Ovary (tissue), 9 donors: ENCODE data around the gene NME2. TPM values are rescaled to one million over a fixed set of nuclear protein-coding genes. Genes with fewer than 3 reads are reported as not detected.
A peak's percentile ranks its signal among the peaks of the same experiment; 100 is the strongest.
"Not testable (repeated sequence)": the region's sequence is repeated elsewhere in the genome, so short reads cannot be mapped to it uniquely, and the experiment has no call there.

Source experiments
- DNase-seq, 5 donors: peaks; one replicate each; pipeline ENCODE4 v3.0.0-alpha.2; 2019 to 2020
- H3K27ac ChIP-seq, 2 donors: fragments of 200-600 bp; one replicate each; pipeline versions ENCODE4 v1.5.1 to v1.8.0; 2019 to 2022
- H3K27me3 ChIP-seq: fragments of 200-600 bp; one replicate; pipeline ENCODE4 v1.8.0; 2022
- H3K36me3 ChIP-seq: fragments of 200-600 bp; sonication (generic); one replicate; pipeline ENCODE4 v1.5.1; 2019
- H3K4me1 ChIP-seq: one replicate; pipeline ENCODE4 v1.8.1; 2013; ENCODE audit warnings: mild to moderate bottlenecking, moderate library complexity; ENCODE audit not compliant: insufficient read depth
- H3K4me3 ChIP-seq: fragments of 200-600 bp; sonication (generic); one replicate; pipeline ENCODE4 v1.5.1; 2017
- H3K9me3 ChIP-seq, 2 donors: fragments of 200-600 bp in 1 of 2; sonication (generic) in 1 of 2; one replicate each; pipeline versions ENCODE4 v1.5.1 to v1.8.1; 2013 to 2019; ENCODE audit warnings: mild to moderate bottlenecking in 1 of 2, moderate library complexity in 1 of 2
- CTCF ChIP-seq, 3 donors: fragments of 450-650 bp in 2 of 3; fragments of 200-600 bp in 1 of 3; IDR thresholded peaks; one replicate each; pipeline versions ENCODE4 v1.5.1 to v1.8.0; 2016 to 2022; ENCODE audit warnings: antibody characterized with exemption in 3 of 3, mild to moderate bottlenecking in 1 of 3
- EP300 ChIP-seq: sonication (generic); formaldehyde crosslinking; IDR thresholded peaks from one replicate; pipeline ENCODE4 v1.6.1; 2017; ENCODE audit warnings: antibody characterized with exemption
- POLR2A ChIP-seq: fragments of 450-650 bp; IDR thresholded peaks from one replicate; pipeline ENCODE4 v1.6.1; 2017; ENCODE audit warnings: antibody characterized with exemption, mild to moderate bottlenecking, moderate library complexity
- WGBS, 3 donors: extraction: QIAGEN DNeasy Blood & Tissue Kit in 1 of 3; methylation state at CpG; one replicate each; pipeline versions ENCODE4 v1.1.5 to v1.1.7; 2013 to 2017; 5-methylcytosine and 5-hydroxymethylcytosine counted together
- intact Hi-C, 4 donors: fragments of 100-400 bp; cut with DNase I; formaldehyde crosslinking; loops; one replicate each; pipeline versions ENCODE4 v1.11.0 to v1.15.1; 2022 to 2023
- polyA plus RNA-seq, 2 donors: library from polyadenylated mRNA; stranded (reverse); fragments of 200-250 nt in 1 of 2; fragments of 350-450 nt in 1 of 2; fragmentation: Illumina TruSeq in 1 of 2; extraction: RNeasy Lipid Tissue Mini Kit (QIAGEN cat#74804) in 1 of 2; gene quantifications; one replicate each; pipeline ENCODE4 v1.2.3, GENCODE V29; 2013 to 2014
- total RNA-seq, 7 donors: library from RNA; depleted of rRNA in 2 of 7; stranded (reverse); fragments of >200 nt in 2 of 7; fragmentation: NEBNext Ultra II Directional in 3 of 7; extraction: Animal tissue kit (Norgen Biotek cat#: 25700) in 3 of 7; gene quantifications; one replicate each; pipeline versions ENCODE4 v1.1.0 to v1.2.4, GENCODE V29; 2016 to 2023
- donor health status: DM: no; HTN: no; CAD: no; lungs with moderate emphysema.
- donor health status: DM: no; HTN: no; CAD: no.
- donor health status: Bipolar disorder and iron deficiency.
- donor health status: DM: yes; HTN: yes; CAD: no.
- donor health status: DM: no; HTN: no; CAD: no.
- donor health status: DM: yes; HTN: yes; CAD: no.

NME2 gene
- total and polyA plus RNA-seq, 9 donors = 376 to 717 (median 502) TPM

- peak overlapping the region; percentile 99 for H3K27ac ChIP-seq
These were observed 45.9 kb upstream of the NME2 start for GRCh38 chr17:51120357-51120738.

GRCh38 chr17:51120739-51121619 is 45.2 kb upstream of the NME2 start, which contains the start of gene SPAG9:
Gene SPAG9, minus strand, starts transcription at chr17:51120868. Its CDS starts 212 bp downstream, at chr17:51120656.
- TF ChIP-seq EP300 (peak; percentile 44), POLR2A (peak; percentile 87), CTCF (IDR thresholded peaks at IDR 0.05) (no peak)
- H3K4me1 ChIP-seq = peaks cover 13% of the 10 kb centered on the region
- no peaks in the 10 kb centered on the region for H3K9me3 ChIP-seq
- no peaks in the 10 kb centered on the region for H3K36me3 ChIP-seq
- 0 to 1% (median 0%) methylated on average over 31 to 68 of the region's 68 CpGs for WGBS, 3 donors
- H3K27me3 ChIP-seq = no peaks in the 10 kb centered on the region
- intact Hi-C loops = loop anchor here in 1 of 4 donors (10.0 kb wide), 1 partner anchor 276 kb away; no protein-coding TSS in a partner anchor
- peak within 1 kb of the TSS; percentile 89 for H3K4me3 ChIP-seq
- peak; percentile 94 to 97 (median 96) for DNase-seq
- H3K27ac ChIP-seq = peak within 1 kb of the TSS; percentile 99

More at GRCh38 chr17:51120357-51120738, 45.9 kb upstream of the NME2 start:
- WGBS, 3 donors = 0 to 1% (median 0%) methylated on average over 25 to 42 of the region's 42 CpGs
- H3K27me3 ChIP-seq = no peaks in the 10 kb centered on the region
- peak overlapping the region; percentile 89 for H3K4me3 ChIP-seq
- no peak for TF ChIP-seq CTCF (IDR thresholded peaks at IDR 0.05)
- TF ChIP-seq EP300 = no peak
- TF ChIP-seq POLR2A = no peak
- H3K4me1 ChIP-seq = peaks cover 13% of the 10 kb centered on the region
- H3K36me3 ChIP-seq = no peaks in the 10 kb centered on the region
- no peaks in the 10 kb centered on the region for H3K9me3 ChIP-seq
- DNase-seq = no peak
- intact Hi-C loops = loop anchor here in 1 of 4 donors (10.0 kb wide), 1 partner anchor 276 kb away; no protein-coding TSS in a partner anchor

GRCh38 chr17:51121620-51122472 is 44.4 kb upstream of the NME2 start:
- Histone ChIP-seq H3K9me3 (no peaks in the 10 kb centered on the region), H3K4me3 (peak overlapping the region; percentile 56), H3K27me3 (no peaks in the 10 kb centered on the region), H3K4me1 (peaks cover 13% of the 10 kb centered on the region), H3K27ac (peak overlapping the region; percentile 83 to 99), H3K36me3 (no peaks in the 10 kb centered on the region)
- intact Hi-C loops = loop anchor here in 1 of 4 donors (10.0 kb wide), 1 partner anchor 277 kb away; no protein-coding TSS in a partner anchor
- DNase-seq = peak; percentile 78 to 91 (median 81)
- TF ChIP-seq POLR2A (peak; percentile 77), EP300 (no peak), CTCF (IDR thresholded peaks at IDR 0.05) (no peak)
- 19 to 22% (median 22%) methylated on average over 23 of the region's 23 CpGs for WGBS, 3 donors

GRCh38 chr17:51122473-51123115 is 43.6 kb upstream of the NME2 start:
- not testable (repeated sequence) for H3K27ac ChIP-seq, DNase-seq, H3K4me3 ChIP-seq, H3K27me3 ChIP-seq, H3K9me3 ChIP-seq, H3K36me3 ChIP-seq
- intact Hi-C loops = loop anchor here in 1 of 4 donors (10.0 kb wide), 1 partner anchor 278 kb away; no protein-coding TSS in a partner anchor
- H3K4me1 ChIP-seq = peaks cover 13% of the 10 kb centered on the region
- WGBS, 3 donors = 93 to 95% (median 93%) methylated on average over 10 of the region's 10 CpGs
